Right lobe of liver (tissue), 4 donors: ENCODE results near the gene EFNA4.

Experiments used
- POLR2A ChIP-seq: fragments of 450-650 bp; IDR thresholded peaks from one replicate; pipeline ENCODE4 v1.6.1; 2017; ENCODE audit warnings: antibody characterized with exemption, mild to moderate bottlenecking
- TF ChIP-seq, protein P1 (sequence below), 4 donors: fragments of 200-600 bp in 3 of 4; fragments of 450-650 bp in 1 of 4; IDR thresholded peaks; one replicate each; pipeline versions ENCODE4 v1.5.1 to v1.8.0; 2016 to 2022; ENCODE audit warnings: antibody characterized with exemption in 4 of 4, mild to moderate bottlenecking in 2 of 4
- donor health status: DM: no; HTN: no; CAD: no.
- donor health status: DM: no; HTN: no; CAD: no.
- donor health status: DM: no; HTN: yes; CAD: no.

DNA sequence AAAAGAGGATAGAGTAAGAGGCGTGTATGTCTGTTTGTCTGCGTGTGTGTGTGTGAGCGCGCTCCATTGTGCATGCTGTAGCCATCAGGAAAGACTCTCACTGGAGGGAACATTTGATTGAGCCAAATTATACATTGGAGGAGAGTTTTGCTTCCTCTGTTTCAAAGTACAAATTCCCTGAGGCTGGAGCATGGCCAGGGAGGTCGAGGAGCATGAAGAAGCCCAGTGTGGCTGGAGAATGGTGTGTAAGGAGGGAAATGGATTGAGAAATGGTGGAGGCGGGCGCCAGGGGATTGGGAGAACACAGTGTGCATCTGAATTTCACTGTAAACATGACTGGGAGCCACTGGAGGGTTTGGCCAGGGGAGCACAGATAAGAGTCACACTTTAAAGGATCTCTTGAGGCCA is 42.1 kb downstream of the EFNA4 start:
- peak; percentile 60 for TF ChIP-seq POLR2A
- TF ChIP-seq, protein P1, sequence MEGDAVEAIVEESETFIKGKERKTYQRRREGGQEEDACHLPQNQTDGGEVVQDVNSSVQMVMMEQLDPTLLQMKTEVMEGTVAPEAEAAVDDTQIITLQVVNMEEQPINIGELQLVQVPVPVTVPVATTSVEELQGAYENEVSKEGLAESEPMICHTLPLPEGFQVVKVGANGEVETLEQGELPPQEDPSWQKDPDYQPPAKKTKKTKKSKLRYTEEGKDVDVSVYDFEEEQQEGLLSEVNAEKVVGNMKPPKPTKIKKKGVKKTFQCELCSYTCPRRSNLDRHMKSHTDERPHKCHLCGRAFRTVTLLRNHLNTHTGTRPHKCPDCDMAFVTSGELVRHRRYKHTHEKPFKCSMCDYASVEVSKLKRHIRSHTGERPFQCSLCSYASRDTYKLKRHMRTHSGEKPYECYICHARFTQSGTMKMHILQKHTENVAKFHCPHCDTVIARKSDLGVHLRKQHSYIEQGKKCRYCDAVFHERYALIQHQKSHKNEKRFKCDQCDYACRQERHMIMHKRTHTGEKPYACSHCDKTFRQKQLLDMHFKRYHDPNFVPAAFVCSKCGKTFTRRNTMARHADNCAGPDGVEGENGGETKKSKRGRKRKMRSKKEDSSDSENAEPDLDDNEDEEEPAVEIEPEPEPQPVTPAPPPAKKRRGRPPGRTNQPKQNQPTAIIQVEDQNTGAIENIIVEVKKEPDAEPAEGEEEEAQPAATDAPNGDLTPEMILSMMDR (IDR thresholded peaks at IDR 0.05), result no peak
